Tibial artery (tissue), 4 donors: ENCODE data around the gene LRIG2.
"Not testable (repeated sequence)": the region's sequence is repeated elsewhere in the genome, so short reads cannot be mapped to it uniquely, and the experiment has no call there.

Experiments used
- DNase-seq, 2 donors: peaks; one replicate each; pipeline ENCODE4 v3.0.0-alpha.2; 2019
- H3K27ac ChIP-seq, 2 donors: fragments of 200-600 bp; sonication (generic) in 1 of 2; 1 replicate in 1 of 2; 2 replicates in 1 of 2; pipeline ENCODE4 v1.5.1; 2018 to 2019; ENCODE audit warnings: mild to moderate bottlenecking in 1 of 2
- H3K27me3 ChIP-seq, 2 donors: fragments of 200-600 bp; sonication (generic) in 1 of 2; one replicate each; pipeline versions ENCODE4 v1.5.1 to v1.6.0; 2016 to 2019
- H3K36me3 ChIP-seq, 3 donors: fragments of 200-600 bp; sonication (generic) in 2 of 3; one replicate each; pipeline ENCODE4 v1.5.1; 2016 to 2019; ENCODE audit warnings: mild to moderate bottlenecking in 2 of 3
- H3K4me1 ChIP-seq, 4 donors: fragments of 200-600 bp; sonication (generic) in 2 of 4; 1 replicate in 3 of 4; 2 replicates in 1 of 4; pipeline ENCODE4 v1.5.1; 2016 to 2019
- H3K4me3 ChIP-seq, 2 donors: fragments of 200-600 bp; sonication (generic) in 1 of 2; 1 replicate in 1 of 2; 2 replicates in 1 of 2; pipeline ENCODE4 v1.5.1; 2018 to 2019; ENCODE audit warnings: mild to moderate bottlenecking in 2 of 2
- H3K9me3 ChIP-seq, 3 donors: fragments of 200-600 bp; sonication (generic) in 1 of 3; one replicate each; pipeline ENCODE4 v1.5.1; 2016 to 2019
- intact Hi-C: fragments of 100-400 bp; cut with DNase I; formaldehyde crosslinking; loops from one replicate; pipeline ENCODE4 v1.15.0; 2023; ENCODE audit warnings: low total_unique reads
- TF ChIP-seq, protein P1 (sequence below), 2 experiments: fragments of 200-600 bp in 1 of 2; fragments of 450-650 bp in 1 of 2; IDR thresholded peaks; one replicate each; pipeline ENCODE4 v1.5.1; 2017 to 2019; ENCODE audit warnings: antibody characterized with exemption in 2 of 2, mild to moderate bottlenecking in 1 of 2, moderate library complexity in 1 of 2

The LRIG2 gene

GRCh38 chr1:113147826-113148225 is 74.8 kb downstream of the LRIG2 start:
- H3K27me3 ChIP-seq, result no peaks in the 10 kb centered on the region
- DNase-seq, result no peak
- TF ChIP-seq, protein P1, sequence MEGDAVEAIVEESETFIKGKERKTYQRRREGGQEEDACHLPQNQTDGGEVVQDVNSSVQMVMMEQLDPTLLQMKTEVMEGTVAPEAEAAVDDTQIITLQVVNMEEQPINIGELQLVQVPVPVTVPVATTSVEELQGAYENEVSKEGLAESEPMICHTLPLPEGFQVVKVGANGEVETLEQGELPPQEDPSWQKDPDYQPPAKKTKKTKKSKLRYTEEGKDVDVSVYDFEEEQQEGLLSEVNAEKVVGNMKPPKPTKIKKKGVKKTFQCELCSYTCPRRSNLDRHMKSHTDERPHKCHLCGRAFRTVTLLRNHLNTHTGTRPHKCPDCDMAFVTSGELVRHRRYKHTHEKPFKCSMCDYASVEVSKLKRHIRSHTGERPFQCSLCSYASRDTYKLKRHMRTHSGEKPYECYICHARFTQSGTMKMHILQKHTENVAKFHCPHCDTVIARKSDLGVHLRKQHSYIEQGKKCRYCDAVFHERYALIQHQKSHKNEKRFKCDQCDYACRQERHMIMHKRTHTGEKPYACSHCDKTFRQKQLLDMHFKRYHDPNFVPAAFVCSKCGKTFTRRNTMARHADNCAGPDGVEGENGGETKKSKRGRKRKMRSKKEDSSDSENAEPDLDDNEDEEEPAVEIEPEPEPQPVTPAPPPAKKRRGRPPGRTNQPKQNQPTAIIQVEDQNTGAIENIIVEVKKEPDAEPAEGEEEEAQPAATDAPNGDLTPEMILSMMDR (IDR thresholded peaks at IDR 0.05), result no peak
- intact Hi-C loops, result no loop called here
- H3K36me3 ChIP-seq, result no peaks in the 10 kb centered on the region
- H3K27ac ChIP-seq, result no peak overlapping the region
- no peak overlapping the region for H3K4me3 ChIP-seq
- H3K4me1 ChIP-seq, result peaks cover 0 to 7% (median 0%) of the 10 kb centered on the region in 4 donors
- H3K9me3 ChIP-seq, result no peaks in the 10 kb centered on the region

DNA sequence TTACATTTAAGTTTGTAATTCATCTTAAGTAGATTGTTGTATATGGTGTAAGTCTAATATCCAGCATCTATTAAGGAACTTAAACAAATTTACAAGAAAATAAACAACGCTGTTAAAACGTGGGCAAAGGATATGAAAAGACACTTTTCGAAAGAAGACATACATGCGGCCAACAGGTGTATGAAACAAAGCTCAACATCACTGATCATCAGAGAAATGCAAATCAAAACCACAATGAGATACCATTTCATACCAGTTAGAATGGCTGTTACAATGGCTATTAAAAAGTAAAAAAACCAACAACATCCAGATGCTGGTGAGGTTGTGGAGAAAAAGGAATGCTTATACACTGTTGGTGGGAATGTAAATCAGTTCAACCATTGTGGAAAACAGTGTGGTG is 77.5 kb downstream of the LRIG2 start:
- H3K4me1 ChIP-seq, H3K9me3 ChIP-seq, H3K4me3 ChIP-seq, intact Hi-C loops, DNase-seq, H3K27ac ChIP-seq, H3K27me3 ChIP-seq, H3K36me3 ChIP-seq: not testable (repeated sequence)

- Histone ChIP-seq H3K36me3 (no peaks in the 10 kb centered on the region), H3K27me3 (no peaks in the 10 kb centered on the region), H3K4me3 (no peak overlapping the region), H3K27ac (no peak overlapping the region), H3K4me1 (no peaks in the 10 kb centered on the region), H3K9me3 (peaks cover 0 to 11% (median 8%) of the 10 kb centered on the region in 3 donors)
- TF ChIP-seq, protein P1 (IDR thresholded peaks at IDR 0.05), result no peak
- no peak for DNase-seq
- intact Hi-C loops, result no loop called here
These were observed 80.3 kb downstream of the LRIG2 start for GRCh38 chr1:113153116-113153803.

DNA sequence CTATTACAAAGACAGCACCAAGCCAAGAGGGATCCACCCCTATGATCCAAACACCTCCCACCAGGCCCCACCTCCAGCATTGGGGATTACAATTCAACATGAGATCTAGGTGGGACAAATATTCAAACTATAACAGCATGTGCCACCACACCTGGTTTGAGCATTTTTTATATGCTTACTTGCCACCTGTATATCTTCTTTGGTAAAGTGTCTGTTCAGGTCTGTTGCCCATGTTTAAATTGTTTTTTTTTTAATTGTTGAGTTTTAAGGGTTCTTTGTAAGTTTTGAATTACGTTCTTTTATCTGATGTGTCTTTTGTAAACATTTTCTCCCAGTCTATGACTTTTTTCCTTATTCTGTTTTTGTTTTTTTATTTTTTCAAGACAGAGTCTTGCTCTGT is 83.4 kb downstream of the LRIG2 start:
- intact Hi-C loops, result no loop called here
- Histone ChIP-seq H3K27ac (no peak overlapping the region), H3K36me3 (no peaks in the 10 kb centered on the region), H3K27me3 (no peaks in the 10 kb centered on the region), H3K4me3 (no peak overlapping the region), H3K9me3 (peaks cover 0 to 11% (median 8%) of the 10 kb centered on the region in 3 donors), H3K4me1 (no peaks in the 10 kb centered on the region)
- DNase-seq, result no peak
- TF ChIP-seq, protein P1 (IDR thresholded peaks at IDR 0.05), result no peak

GRCh38 chr1:113158743-113159142 is 85.7 kb downstream of the LRIG2 start:
- intact Hi-C loops, H3K27me3 ChIP-seq, H3K36me3 ChIP-seq, H3K4me3 ChIP-seq, H3K4me1 ChIP-seq, H3K27ac ChIP-seq, DNase-seq: not testable (repeated sequence)
- H3K9me3 ChIP-seq, result peaks cover 0 to 11% (median 8%) of the 10 kb centered on the region in 3 donors

GRCh38 chr1:113166473-113166872 is 93.5 kb downstream of the LRIG2 start:
- DNase-seq, result no peak
- TF ChIP-seq, protein P1 (IDR thresholded peaks at IDR 0.05), result no peak
- intact Hi-C loops, result no loop called here
- Histone ChIP-seq H3K4me1 (no peaks in the 10 kb centered on the region), H3K27ac (no peak overlapping the region), H3K9me3 (peaks cover 0 to 3% (median 3%) of the 10 kb centered on the region in 3 donors), H3K27me3 (no peaks in the 10 kb centered on the region), H3K4me3 (no peak overlapping the region), H3K36me3 (no peaks in the 10 kb centered on the region)

DNA sequence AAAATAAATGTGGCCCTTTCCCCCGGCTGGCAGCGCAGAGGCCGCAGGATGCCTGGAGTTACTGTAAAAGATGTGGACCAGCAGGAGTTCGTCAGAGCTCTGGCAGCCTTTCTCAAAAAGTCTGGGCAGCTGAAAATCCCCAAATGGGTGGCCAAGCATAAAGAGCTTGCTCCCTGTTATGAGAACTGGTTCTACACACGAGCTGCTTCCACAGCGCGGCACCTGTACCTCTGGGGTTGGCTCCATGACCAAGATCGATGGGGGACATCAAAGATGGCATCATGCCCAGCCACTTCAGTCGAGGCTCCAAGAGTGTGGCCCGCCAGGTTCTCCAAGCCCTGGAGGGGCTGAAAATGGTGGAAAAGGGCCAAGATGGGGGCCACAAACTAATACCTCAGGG is 95.9 kb downstream of the LRIG2 start:
- no peak overlapping the region for H3K27ac ChIP-seq
- no peak for DNase-seq
- H3K9me3 ChIP-seq, result peaks cover 0 to 14% (median 8%) of the 10 kb centered on the region in 3 donors
- H3K4me1 ChIP-seq, result no peaks in the 10 kb centered on the region
- H3K27me3 ChIP-seq, result no peaks in the 10 kb centered on the region
- intact Hi-C loops, result no loop called here
- TF ChIP-seq, protein P1 (IDR thresholded peaks at IDR 0.05), result no peak
- no peak overlapping the region for H3K4me3 ChIP-seq
- H3K36me3 ChIP-seq, result no peaks in the 10 kb centered on the region
